Measurements from ENCODE around the gene EDAR. TPM values are rescaled to one million over a fixed set of nuclear protein-coding genes. Genes with fewer than 3 reads are reported as not detected.

The EDAR gene
- total and polyA plus RNA-seq, 2 donors (not counting 1 experiment from before 2014, with no cell fraction given), result not detected

DNA sequence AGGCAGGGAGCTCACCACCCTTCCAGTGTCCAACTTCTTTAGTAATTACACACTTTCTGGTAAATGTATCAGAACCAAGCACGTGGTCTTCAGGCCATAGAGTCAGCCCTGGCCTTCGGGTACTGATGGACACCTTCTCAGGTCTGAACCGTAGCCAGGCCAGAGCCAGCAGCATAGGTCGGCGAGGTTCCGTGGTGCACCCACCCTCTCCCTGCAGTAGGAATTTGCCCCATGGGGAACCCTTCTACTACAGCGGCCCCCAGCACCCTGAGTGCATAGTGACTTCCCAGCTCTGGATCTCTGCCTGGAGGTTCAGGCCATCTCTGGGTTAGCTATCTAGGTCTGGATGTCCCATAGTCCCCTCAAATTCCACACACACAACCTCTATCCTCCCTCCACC lies 61.6 kb downstream of the EDAR start:
- Histone ChIP-seq H3K36me3 (ENCODE audit: control insufficient read depth, insufficient read depth, low read length) (no peaks in the 10 kb centered on the region), H3K4me1 (ENCODE audit: control insufficient read depth, extremely low read depth, insufficient read depth, low read length) (no peaks in the 10 kb centered on the region), H2AFZ (ENCODE audit: low read length) (no peak overlapping the region), H3K4me3 (replicated peaks in 1 of 4; ENCODE audit: control extremely low read depth in 1 of 4, insufficient read depth in 1 of 4, low read depth in 3 of 4, low read length in 4 of 4) (no peak overlapping the region), H3K9me3 (ENCODE audit: control insufficient read depth, insufficient read depth, low read depth, low read length) (no peaks in the 10 kb centered on the region), H4K20me1 (ENCODE audit: control insufficient read depth, extremely low read depth, insufficient read depth, low read length) (no peaks in the 10 kb centered on the region), H3K9ac (ENCODE audit: insufficient read depth, low read length) (no peak overlapping the region), H3K79me2 (ENCODE audit: control insufficient read depth, insufficient read depth, low read length) (no peaks in the 10 kb centered on the region), H3K27ac (ENCODE audit: insufficient read depth, low read length) (no peak overlapping the region), H3K4me2 (ENCODE audit: extremely low read depth, insufficient read depth, low read length) (no peak overlapping the region), H3K27me3 (ENCODE audit: control insufficient read depth, insufficient read depth, low read length) (peaks cover 21% of the 10 kb centered on the region)
- no peak for TF ChIP-seq EZH2 (IDR thresholded peaks at IDR 0.05; ENCODE audit: low read length, missing control alignments)
- TF ChIP-seq, protein P1, sequence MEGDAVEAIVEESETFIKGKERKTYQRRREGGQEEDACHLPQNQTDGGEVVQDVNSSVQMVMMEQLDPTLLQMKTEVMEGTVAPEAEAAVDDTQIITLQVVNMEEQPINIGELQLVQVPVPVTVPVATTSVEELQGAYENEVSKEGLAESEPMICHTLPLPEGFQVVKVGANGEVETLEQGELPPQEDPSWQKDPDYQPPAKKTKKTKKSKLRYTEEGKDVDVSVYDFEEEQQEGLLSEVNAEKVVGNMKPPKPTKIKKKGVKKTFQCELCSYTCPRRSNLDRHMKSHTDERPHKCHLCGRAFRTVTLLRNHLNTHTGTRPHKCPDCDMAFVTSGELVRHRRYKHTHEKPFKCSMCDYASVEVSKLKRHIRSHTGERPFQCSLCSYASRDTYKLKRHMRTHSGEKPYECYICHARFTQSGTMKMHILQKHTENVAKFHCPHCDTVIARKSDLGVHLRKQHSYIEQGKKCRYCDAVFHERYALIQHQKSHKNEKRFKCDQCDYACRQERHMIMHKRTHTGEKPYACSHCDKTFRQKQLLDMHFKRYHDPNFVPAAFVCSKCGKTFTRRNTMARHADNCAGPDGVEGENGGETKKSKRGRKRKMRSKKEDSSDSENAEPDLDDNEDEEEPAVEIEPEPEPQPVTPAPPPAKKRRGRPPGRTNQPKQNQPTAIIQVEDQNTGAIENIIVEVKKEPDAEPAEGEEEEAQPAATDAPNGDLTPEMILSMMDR (conservative IDR thresholded peaks at IDR 0.05 in 1 of 2, IDR thresholded peaks at IDR 0.05 in 1 of 2; ENCODE audit: low read depth in 1 of 2, low read length in 2 of 2), result no peak
- DNase-seq (ENCODE audit: low read depth in 2 of 2), result no peak

GRCh38 chr2:108926561-108927380 lies 62.2 kb downstream of the EDAR start:
- no peak overlapping the region for H2AFZ ChIP-seq (ENCODE audit: low read length)
- peaks cover 18% of the 10 kb centered on the region for H3K27me3 ChIP-seq (ENCODE audit: control insufficient read depth, insufficient read depth, low read length)
- no peak for DNase-seq (ENCODE audit: low read depth in 2 of 2)
- H3K4me2 ChIP-seq (ENCODE audit: extremely low read depth, insufficient read depth, low read length), result no peak overlapping the region
- no peak overlapping the region for H3K27ac ChIP-seq (ENCODE audit: insufficient read depth, low read length)
- H4K20me1 ChIP-seq (ENCODE audit: control insufficient read depth, extremely low read depth, insufficient read depth, low read length), result no peaks in the 10 kb centered on the region
- H3K9ac ChIP-seq (ENCODE audit: insufficient read depth, low read length), result no peak overlapping the region
- H3K4me1 ChIP-seq (ENCODE audit: control insufficient read depth, extremely low read depth, insufficient read depth, low read length), result no peaks in the 10 kb centered on the region
- H3K4me3 ChIP-seq (replicated peaks in 1 of 4; ENCODE audit: control extremely low read depth in 1 of 4, insufficient read depth in 1 of 4, low read depth in 3 of 4, low read length in 4 of 4), result no peak overlapping the region
- no peaks in the 10 kb centered on the region for H3K79me2 ChIP-seq (ENCODE audit: control insufficient read depth, insufficient read depth, low read length)
- TF ChIP-seq, protein P1 (conservative IDR thresholded peaks at IDR 0.05 in 1 of 2, IDR thresholded peaks at IDR 0.05 in 1 of 2; ENCODE audit: low read depth in 1 of 2, low read length in 2 of 2), result no peak
- TF ChIP-seq EZH2 (IDR thresholded peaks at IDR 0.05; ENCODE audit: low read length, missing control alignments), result no peak
- no peaks in the 10 kb centered on the region for H3K36me3 ChIP-seq (ENCODE audit: control insufficient read depth, insufficient read depth, low read length)
- H3K9me3 ChIP-seq (ENCODE audit: control insufficient read depth, insufficient read depth, low read depth, low read length), result no peaks in the 10 kb centered on the region

DNA sequence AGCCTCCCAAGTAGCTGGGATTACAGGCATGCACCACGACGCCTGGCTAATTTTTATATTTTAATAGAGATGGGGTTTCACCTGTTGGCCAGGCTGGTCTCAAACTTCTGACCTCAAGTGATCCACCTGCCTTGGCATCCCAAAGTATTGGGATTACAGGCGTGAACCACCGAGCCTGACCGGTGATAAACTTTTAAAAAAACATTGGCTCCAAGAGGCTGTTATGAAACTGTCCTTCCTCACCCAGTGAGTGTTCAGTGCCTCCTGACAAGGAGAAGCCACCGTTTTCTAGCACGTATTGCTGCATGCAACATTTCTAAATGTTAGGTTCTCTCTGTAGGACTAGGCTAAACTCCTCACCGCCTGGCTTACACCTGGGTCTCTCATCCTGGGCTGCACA lies 63.3 kb downstream of the EDAR start:
- Histone ChIP-seq H3K4me1 (ENCODE audit: control insufficient read depth, extremely low read depth, insufficient read depth, low read length) (no peaks in the 10 kb centered on the region), H2AFZ (ENCODE audit: low read length) (no peak overlapping the region), H3K27me3 (ENCODE audit: control insufficient read depth, insufficient read depth, low read length) (peaks cover 14% of the 10 kb centered on the region), H3K27ac (ENCODE audit: insufficient read depth, low read length) (no peak overlapping the region), H3K9me3 (ENCODE audit: control insufficient read depth, insufficient read depth, low read depth, low read length) (no peaks in the 10 kb centered on the region), H3K36me3 (ENCODE audit: control insufficient read depth, insufficient read depth, low read length) (no peaks in the 10 kb centered on the region), H3K4me3 (replicated peaks in 1 of 4; ENCODE audit: control extremely low read depth in 1 of 4, insufficient read depth in 1 of 4, low read depth in 3 of 4, low read length in 4 of 4) (no peak overlapping the region), H3K9ac (ENCODE audit: insufficient read depth, low read length) (no peak overlapping the region), H4K20me1 (ENCODE audit: control insufficient read depth, extremely low read depth, insufficient read depth, low read length) (no peaks in the 10 kb centered on the region), H3K79me2 (ENCODE audit: control insufficient read depth, insufficient read depth, low read length) (no peaks in the 10 kb centered on the region), H3K4me2 (ENCODE audit: extremely low read depth, insufficient read depth, low read length) (no peak overlapping the region)
- TF ChIP-seq, protein P1 (conservative IDR thresholded peaks at IDR 0.05 in 1 of 2, IDR thresholded peaks at IDR 0.05 in 1 of 2; ENCODE audit: low read depth in 1 of 2, low read length in 2 of 2), result no peak
- TF ChIP-seq EZH2 (IDR thresholded peaks at IDR 0.05; ENCODE audit: low read length, missing control alignments), result no peak
- DNase-seq (ENCODE audit: low read depth in 2 of 2), result no peak

Measured in fibroblast of lung (primary cell).